Effector memory CD4-positive, alpha-beta T cell (primary cell): ENCODE measurements around the gene RSU1.
"Not testable (repeated sequence)": the region's sequence is repeated elsewhere in the genome, so short reads cannot be mapped to it uniquely, and the experiment has no call there.

ENCODE experiments used
- DNase-seq, 3 donors: peaks; one replicate each; pipeline ENCODE4 v3.0.0-alpha.2; 2020
- H3K27ac ChIP-seq: 2 replicates; pipeline ENCODE4 v1.7.0; 2013; ENCODE audit warnings: mild to moderate bottlenecking, low read length, moderate library complexity; ENCODE audit not compliant: insufficient read depth, poor library complexity, severe bottlenecking
- H3K27me3 ChIP-seq: replicated peaks from 2 replicates; pipeline ENCODE4 v1.7.0; 2013; ENCODE audit warnings: mild to moderate bottlenecking, low read length; ENCODE audit not compliant: insufficient read depth, control insufficient read depth, poor library complexity, severe bottlenecking
- H3K36me3 ChIP-seq: 2 replicates; pipeline ENCODE4 v1.7.0; 2013; ENCODE audit warnings: mild to moderate bottlenecking, low read length, moderate library complexity; ENCODE audit not compliant: control insufficient read depth, insufficient read depth
- H3K4me1 ChIP-seq: 2 replicates; pipeline ENCODE4 v1.7.0; 2013; ENCODE audit warnings: low read length, mild to moderate bottlenecking; ENCODE audit not compliant: control insufficient read depth, insufficient read depth, poor library complexity, severe bottlenecking
- H3K4me3 ChIP-seq: 2 replicates; pipeline ENCODE4 v1.7.0; 2013; ENCODE audit warnings: low read length, low read depth, mild to moderate bottlenecking; ENCODE audit not compliant: insufficient read depth, poor library complexity, severe bottlenecking
- H3K9me3 ChIP-seq: 2 replicates; pipeline ENCODE4 v1.7.0; 2013; ENCODE audit warnings: mild to moderate bottlenecking, low read length, moderate library complexity; ENCODE audit not compliant: control insufficient read depth

The RSU1 gene

GRCh38 chr10:16770141-16770540 lies 47.1 kb downstream of the RSU1 start:
- Histone ChIP-seq H3K27ac (no peak overlapping the region), H3K4me1 (no peaks in the 10 kb centered on the region), H3K9me3 (no peaks in the 10 kb centered on the region), H3K36me3 (no peaks in the 10 kb centered on the region), H3K4me3 (no peak overlapping the region), H3K27me3 (no peaks in the 10 kb centered on the region)
- DNase-seq = no peak

DNA sequence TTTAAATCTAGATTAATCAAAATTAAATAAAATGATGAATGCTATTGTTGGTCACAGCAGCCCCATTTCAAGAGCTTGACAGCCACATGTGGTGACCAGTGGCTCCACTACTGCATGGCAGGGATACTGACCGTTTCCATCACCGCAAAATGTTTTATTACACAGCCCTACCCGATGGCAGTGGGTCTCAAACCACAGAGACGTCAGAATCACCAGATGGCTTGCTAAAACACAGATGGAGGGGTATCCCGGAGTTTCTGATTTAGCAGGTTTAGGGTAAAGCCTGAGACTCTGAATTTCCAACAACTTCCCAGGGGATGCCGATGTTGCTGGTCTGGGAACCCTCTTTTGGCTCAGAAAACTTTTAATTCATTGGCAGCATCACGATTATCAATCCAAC lies 47.9 kb downstream of the RSU1 start:
- Histone ChIP-seq H3K4me3 (no peak overlapping the region), H3K27me3 (no peaks in the 10 kb centered on the region), H3K4me1 (no peaks in the 10 kb centered on the region), H3K9me3 (no peaks in the 10 kb centered on the region), H3K36me3 (no peaks in the 10 kb centered on the region), H3K27ac (no peak overlapping the region)
- no peak for DNase-seq

- DNase-seq = no peak
- Histone ChIP-seq H3K27ac (no peak overlapping the region), H3K4me3 (no peak overlapping the region), H3K27me3 (no peaks in the 10 kb centered on the region), H3K4me1 (no peaks in the 10 kb centered on the region), H3K36me3 (peaks cover 2% of the 10 kb centered on the region), H3K9me3 (no peaks in the 10 kb centered on the region)
Measured at GRCh38 chr10:16768702-16769101, 48.5 kb downstream of the RSU1 start.

DNA sequence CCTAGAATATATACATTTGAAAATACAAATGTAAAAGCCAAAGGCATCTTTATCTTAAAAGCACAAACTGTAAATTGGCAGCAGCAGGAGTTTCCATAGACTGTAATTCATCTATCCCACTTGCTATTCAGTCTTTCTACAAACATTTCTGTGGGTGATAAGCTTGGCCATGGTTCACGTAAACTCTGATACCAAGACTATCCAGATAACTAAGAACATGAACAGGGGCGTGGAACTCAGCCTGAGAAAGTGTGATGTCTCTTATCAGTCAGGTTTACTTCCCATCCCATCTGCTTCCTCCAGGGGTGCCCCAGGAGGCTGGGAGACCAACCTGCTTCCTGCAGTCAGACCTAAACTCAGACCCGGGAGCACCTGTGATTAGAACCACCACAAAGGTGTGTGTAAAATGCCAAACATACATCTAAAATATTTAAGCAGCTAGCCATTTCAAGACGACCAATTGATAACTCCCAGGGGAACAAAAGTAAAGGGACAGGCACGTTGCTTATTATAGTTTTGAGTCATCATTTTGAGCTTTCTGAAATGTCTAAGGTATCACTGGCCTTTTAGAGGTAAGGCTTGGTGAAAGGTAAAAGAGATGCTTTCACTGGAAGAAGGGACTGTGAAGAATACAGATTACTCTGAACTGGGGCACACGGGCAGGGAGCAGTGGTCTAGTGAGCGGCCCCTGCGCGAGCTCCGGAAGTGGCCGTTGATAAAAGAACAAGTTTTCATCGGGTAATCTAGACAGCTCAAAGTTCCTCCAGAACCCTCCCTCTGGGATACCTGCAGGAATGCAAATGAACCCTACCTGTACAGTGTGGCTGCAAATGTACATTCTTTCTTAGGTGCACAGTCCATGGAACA lies 51.5 kb downstream of the RSU1 start:
- H3K9me3 ChIP-seq = no peaks in the 10 kb centered on the region
- peaks cover 14% of the 10 kb centered on the region for H3K36me3 ChIP-seq
- no peak overlapping the region for H3K4me3 ChIP-seq
- no peaks in the 10 kb centered on the region for H3K27me3 ChIP-seq
- no peak for DNase-seq
- no peak overlapping the region for H3K27ac ChIP-seq
- no peaks in the 10 kb centered on the region for H3K4me1 ChIP-seq

GRCh38 chr10:16761300-16761699 lies 55.9 kb downstream of the RSU1 start:
- no peak overlapping the region for H3K4me3 ChIP-seq
- H3K27ac ChIP-seq = no peak overlapping the region
- H3K4me1 ChIP-seq = no peaks in the 10 kb centered on the region
- H3K27me3 ChIP-seq = no peaks in the 10 kb centered on the region
- H3K36me3 ChIP-seq = peaks cover 22% of the 10 kb centered on the region
- H3K9me3 ChIP-seq = no peaks in the 10 kb centered on the region
- no peak for DNase-seq

GRCh38 chr10:16756561-16757221 lies 60.5 kb downstream of the RSU1 start:
- H3K4me1 ChIP-seq = no peaks in the 10 kb centered on the region
- H3K36me3 ChIP-seq = peaks cover 19% of the 10 kb centered on the region
- no peak overlapping the region for H3K4me3 ChIP-seq
- DNase-seq = no peak
- H3K27me3 ChIP-seq = no peaks in the 10 kb centered on the region
- no peak overlapping the region for H3K27ac ChIP-seq
- no peaks in the 10 kb centered on the region for H3K9me3 ChIP-seq

DNA sequence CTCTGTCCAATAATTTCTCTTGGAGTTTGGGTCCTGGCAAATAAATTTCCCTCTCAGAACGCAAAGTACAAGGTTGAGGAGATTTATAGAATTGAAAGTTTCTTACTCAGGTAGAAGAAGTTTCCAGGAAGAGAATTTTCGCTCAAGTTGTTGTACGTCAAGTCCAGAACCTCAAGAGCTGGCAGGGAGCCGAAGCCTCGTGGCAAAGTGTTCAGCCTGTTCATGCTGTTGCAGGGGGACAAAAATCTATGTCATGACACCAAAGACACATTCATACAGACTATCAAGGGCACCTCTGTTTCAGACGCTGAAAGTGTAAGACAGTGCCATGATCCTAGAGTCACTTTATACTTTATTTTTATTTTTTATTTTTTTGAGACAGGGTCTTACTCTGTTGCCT lies 62.5 kb downstream of the RSU1 start:
- Histone ChIP-seq H3K4me1 (no peaks in the 10 kb centered on the region), H3K27ac (no peak overlapping the region), H3K27me3 (no peaks in the 10 kb centered on the region), H3K9me3 (no peaks in the 10 kb centered on the region), H3K4me3 (no peak overlapping the region), H3K36me3 (peaks cover 37% of the 10 kb centered on the region)
- no peak for DNase-seq

GRCh38 chr10:16752849-16753248 lies 64.4 kb downstream of the RSU1 start:
- not testable (repeated sequence) for H3K27me3 ChIP-seq, H3K27ac ChIP-seq

DNA sequence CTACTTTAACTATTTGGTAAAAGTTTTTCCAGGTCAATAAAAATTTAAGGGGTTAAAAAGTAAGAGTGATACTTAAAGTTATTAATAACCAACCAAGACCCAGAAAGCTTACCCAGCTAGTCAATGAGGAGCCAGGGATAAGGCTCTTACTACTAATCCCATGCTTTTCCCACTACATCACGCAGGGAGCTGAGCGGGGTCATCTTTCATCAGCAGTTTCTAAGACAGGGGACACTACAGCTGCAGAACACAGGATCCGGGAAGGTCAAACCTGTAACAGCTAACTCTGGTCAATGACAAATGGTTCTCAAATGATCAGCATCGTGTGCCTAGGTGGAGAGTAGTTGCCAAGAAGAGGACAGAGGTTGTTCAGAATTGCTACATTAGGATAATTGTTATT lies 65.1 kb downstream of the RSU1 start:
- Histone ChIP-seq H3K4me1 (no peaks in the 10 kb centered on the region), H3K36me3 (peaks cover 41% of the 10 kb centered on the region), H3K4me3 (no peak overlapping the region), H3K9me3 (no peaks in the 10 kb centered on the region), H3K27ac (no peak overlapping the region), H3K27me3 (no peaks in the 10 kb centered on the region)
- DNase-seq = no peak

More at GRCh38 chr10:16752849-16753248, 64.4 kb downstream of the RSU1 start:
- not testable (repeated sequence) for H3K4me1 ChIP-seq, H3K4me3 ChIP-seq, H3K9me3 ChIP-seq, DNase-seq
- peaks cover 40% of the 10 kb centered on the region for H3K36me3 ChIP-seq

- Histone ChIP-seq H3K4me3 (no peak overlapping the region), H3K4me1 (no peaks in the 10 kb centered on the region), H3K9me3 (no peaks in the 10 kb centered on the region), H3K27ac (no peak overlapping the region), H3K36me3 (peaks cover 41% of the 10 kb centered on the region), H3K27me3 (no peaks in the 10 kb centered on the region)
- DNase-seq = no peak
Measured at GRCh38 chr10:16751244-16751643, 66.0 kb downstream of the RSU1 start.
